K562 (cell line): Measurements from ENCODE around the gene PSEN1. TPM values are rescaled to one million over a fixed set of nuclear protein-coding genes. Genes with fewer than 3 reads are reported as not detected.

ENCODE experiments used
- ATAC-seq: fragments of 200-7000 bp; cut with Tn5 transposase; 3 replicates; pipeline ENCODE4 v1.9.1; 2020; ENCODE audit warnings: moderate library complexity
- BruUV-seq: library from RNA; stranded (reverse); fragments of 400-500 nt; replicated peaks from 2 replicates; lab custom pipeline; 2021; lab: Mats Ljungman, UMichigan
- CTCF ChIA-PET: fragments of 300-600 bp; formaldehyde crosslinking; extraction: SDS; loops from one replicate; lab custom pipeline; 2021; ENCODE audit warnings: low intra/inter-chr PET ratio; lab: Yijun Ruan, JAX
- POLR2A ChIA-PET: fragments of 300-600, 350-650 bp; sonication (Branson Sonifier 250); formaldehyde crosslinking; extraction: SDS; loops from one replicate; lab custom pipeline; 2021; ENCODE audit warnings: antibody characterized with exemption, inconsistent platforms; lab: Yijun Ruan, JAX
- DNase-seq, 4 experiments: peaks; one replicate each; pipeline versions ENCODE4 v3.0.0 to v3.0.0-alpha.2; 2011 to 2018; ENCODE audit warnings: low spot score in 3 of 4, mixed read lengths in 3 of 4; ENCODE audit errors: extremely low read depth in 1 of 4
- FAIRE-seq: peaks from 2 replicates; lab custom pipeline; 2011; peaks lifted over from hg19 to GRCh38; lab: Jason Lieb, UNC
- H2AFZ ChIP-seq: 2 replicates; pipeline ENCODE4 v1.6.0; 2011; ENCODE audit warnings: low read depth, low read length, control low read depth, inconsistent platforms
- H3K27ac ChIP-seq: fragments of 200-600 bp; 3 replicates; pipeline ENCODE4 v1.8.0; 2011; ENCODE audit warnings: low read depth, mild to moderate bottlenecking, control low read depth, inconsistent platforms, low read length, moderate library complexity, mixed read lengths; ENCODE audit errors: extremely low read depth
- H3K27me3 ChIP-seq, 2 experiments: fragments of 300-600 bp in 1 of 2; 2 replicates in 1 of 2; 3 replicates in 1 of 2; pipeline versions ENCODE4 v1.6.0 to v1.8.0; 2011; ENCODE audit warnings: inconsistent platforms in 2 of 2, low read length in 2 of 2, mild to moderate bottlenecking in 1 of 2, mixed read lengths in 1 of 2, moderate library complexity in 1 of 2; ENCODE audit not compliant: control insufficient read depth in 2 of 2, insufficient read depth in 2 of 2
- H3K36me3 ChIP-seq: fragments of 300-600 bp; 3 replicates; pipeline ENCODE4 v1.8.0; 2011; ENCODE audit warnings: mild to moderate bottlenecking, low read length, inconsistent platforms; ENCODE audit not compliant: control insufficient read depth, insufficient read depth
- H3K4me1 ChIP-seq, 2 experiments: fragments of 200-600 bp in 1 of 2; replicated peaks in 1 of 2; 2 replicates in 1 of 2; 3 replicates in 1 of 2; pipeline versions ENCODE4 v1.5.1 to v1.8.0; 2011; ENCODE audit warnings: inconsistent platforms in 2 of 2, low read length in 2 of 2, mild to moderate bottlenecking in 1 of 2, mixed read lengths in 1 of 2, moderate library complexity in 1 of 2; ENCODE audit not compliant: control insufficient read depth in 2 of 2, insufficient read depth in 2 of 2
- H3K4me2 ChIP-seq: 2 replicates; pipeline ENCODE4 v1.6.1; 2011; ENCODE audit warnings: low read length, control low read depth, inconsistent platforms, mixed read lengths; ENCODE audit not compliant: insufficient read depth
- H3K4me3 ChIP-seq: fragments of 200-600 bp; sonication (generic), shearing (Covaris generic); 2 replicates; pipeline ENCODE4 v1.5.1; 2016; ENCODE audit warnings: control low read depth, inconsistent platforms
- H3K79me2 ChIP-seq: fragments of 200-600 bp; 3 replicates; pipeline ENCODE4 v1.8.0; 2011; ENCODE audit warnings: low read length, inconsistent platforms; ENCODE audit not compliant: control insufficient read depth, insufficient read depth
- H3K9ac ChIP-seq, 2 experiments: 2 replicates each; pipeline versions ENCODE4 v1.6.0 to v1.6.1; 2011; ENCODE audit warnings: low read depth in 2 of 2, low read length in 2 of 2, control low read depth in 1 of 2, inconsistent platforms in 1 of 2, mild to moderate bottlenecking in 1 of 2, mixed read lengths in 1 of 2; ENCODE audit not compliant: insufficient read depth in 1 of 2
- H3K9me1 ChIP-seq: one replicate; pipeline ENCODE4 v1.6.0; 2011; ENCODE audit warnings: inconsistent platforms, mild to moderate bottlenecking, low read length, moderate library complexity; ENCODE audit not compliant: control insufficient read depth, insufficient read depth
- H3K9me3 ChIP-seq: replicated peaks from 2 replicates; pipeline ENCODE4 v1.5.1; 2011; ENCODE audit warnings: low read depth, low read length, inconsistent platforms; ENCODE audit not compliant: control insufficient read depth, insufficient read depth
- H4K20me1 ChIP-seq: replicated peaks from 2 replicates; pipeline ENCODE4 v1.6.1; 2011; ENCODE audit warnings: low read length, inconsistent platforms, mixed read lengths; ENCODE audit not compliant: control insufficient read depth, insufficient read depth
- CBX1 ChIP-seq: sonication (generic); IDR thresholded peaks from 2 replicates; pipeline ENCODE4 v1.6.1; 2016; ENCODE audit warnings: antibody characterized with exemption, low read depth, mild to moderate bottlenecking
- CCNT2 ChIP-seq: IDR thresholded peaks from 2 replicates; pipeline ENCODE4 v1.6.1; 2011; ENCODE audit warnings: borderline replicate concordance, low read depth, mild to moderate bottlenecking, moderate library complexity, mixed read lengths, low read length; ENCODE audit not compliant: insufficient read length; ENCODE audit errors: extremely low read depth
- EP400 ChIP-seq: fragments of 450-650 bp; IDR thresholded peaks from 2 replicates; pipeline ENCODE4 v1.6.1; 2017; ENCODE audit warnings: antibody characterized with exemption, mild to moderate bottlenecking, moderate library complexity
- HMGN3 ChIP-seq: IDR thresholded peaks from 2 replicates; pipeline ENCODE4 v1.6.1; 2011; ENCODE audit warnings: borderline replicate concordance, low read depth, mild to moderate bottlenecking, mixed read lengths, low read length; ENCODE audit not compliant: insufficient read length; ENCODE audit errors: extremely low read depth
- KAT2B ChIP-seq: IDR thresholded peaks from one replicate; pipeline ENCODE4 v1.6.1; 2012; ENCODE audit warnings: low read depth, mild to moderate bottlenecking, control low read depth, inconsistent platforms, low read length, moderate library complexity
- MAFF ChIP-seq: IDR thresholded peaks from 2 replicates; pipeline ENCODE4 v1.6.1; 2012; ENCODE audit warnings: low read length, improper control_type of control experiment
- MYNN ChIP-seq, 2 experiments: sonication (generic); formaldehyde crosslinking in 1 of 2; IDR thresholded peaks; 2 replicates each; pipeline versions ENCODE4 v1.5.0 to v1.6.1; 2016 to 2020; ENCODE audit warnings: antibody characterized with exemption in 1 of 2, missing genetic modification reagents in 1 of 2
- NELFE ChIP-seq: IDR thresholded peaks from 2 replicates; pipeline ENCODE4 v1.6.1; 2011; ENCODE audit warnings: mild to moderate bottlenecking; ENCODE audit not compliant: insufficient read depth, insufficient read length
- PRMT5 ChIP-seq: sonication (generic); formaldehyde crosslinking; IDR thresholded peaks from 2 replicates; pipeline ENCODE4 v1.5.0; 2020; ENCODE audit warnings: missing genetic modification reagents
- RAD21 ChIP-seq, 2 experiments: fragments of 250-450 bp in 1 of 2; fragments of 450-650 bp in 1 of 2; sonication (Bioruptor Pico) in 1 of 2; formaldehyde crosslinking in 1 of 2; IDR thresholded peaks in 1 of 2; conservative IDR thresholded peaks in 1 of 2; 2 replicates each; pipeline versions ENCODE4 v1.4.0 to v1.8.0; 2020 to 2022; ENCODE audit warnings: mild to moderate bottlenecking in 2 of 2, moderate library complexity in 1 of 2
- ZKSCAN3 ChIP-seq: fragments of 250-450 bp; sonication (Bioruptor Pico); IDR thresholded peaks from 2 replicates; pipeline ENCODE4 v1.4.0; 2020
- ZNF175 ChIP-seq: fragments of 200-800 bp; sonication (Bioruptor generic); IDR thresholded peaks from 2 replicates; pipeline ENCODE4 v1.6.1; 2016; ENCODE audit warnings: low read depth, mild to moderate bottlenecking, missing genetic modification characterization, missing compliant biosample characterization
- ZNF3 ChIP-seq: fragments of 250-450 bp; sonication (Bioruptor Pico); IDR thresholded peaks from 2 replicates; pipeline ENCODE4 v1.5.0; 2021; ENCODE audit warnings: mild to moderate bottlenecking, moderate library complexity
- WGBS: fragments of 100-300 bp; shearing (Covaris generic); methylation state at CpG from one replicate; pipeline ENCODE4 v1.1.6; 2016; ENCODE audit warnings: low coverage, mixed read lengths; ENCODE audit not compliant: insufficient coverage; ENCODE audit errors: missing lambda C conversion rate; 5-methylcytosine and 5-hydroxymethylcytosine counted together
- in situ Hi-C: fragments of 300-500 bp; cut with MboI; formaldehyde crosslinking; loops from 4 replicates; pipeline ENCODE4 v1.15.0; 2018; ENCODE audit warnings: inconsistent platforms, mixed read lengths
- intact Hi-C: fragments of 100-400 bp; cut with micrococcal nuclease; formaldehyde crosslinking; loops from 2 replicates; pipeline ENCODE4 v1.14.2; 2022
- polyA plus RNA-seq, 8 experiments: library from polyadenylated mRNA; depleted of rRNA in 4 of 8; stranded (reverse) in 5 of 8; unstranded in 3 of 8; fragments of >200 nt; fragmentation: Nextera tagmentation in 2 of 8; fragmentation: Illumina TruSeq in 1 of 8; extraction: Ambion mirVana in 2 of 8; extraction: Trizol in 1 of 8; gene quantifications; 2 replicates each; pipeline versions ENCODE4 v1.2.1 to v1.2.3, GENCODE V29; 2011 to 2014; ENCODE audit warnings: inconsistent platforms in 1 of 8, missing spikeins in 1 of 8
- total RNA-seq, 7 experiments: library from RNA; depleted of rRNA in 6 of 7; stranded (reverse); fragments of >200 nt in 6 of 7; fragmentation: Illumina TruSeq in 2 of 7; extraction: Trizol in 2 of 7; gene quantifications; 2 replicates each; pipeline versions ENCODE4 v1.2.1 to v1.2.3, GENCODE V29; 2011 to 2021; ENCODE audit warnings: low replicate concordance in 1 of 7
- TF ChIP-seq, protein P1 (sequence below), 3 experiments: fragments of 200-800 bp in 1 of 3; fragments of 250-450 bp in 1 of 3; fragments of 450-650 bp in 1 of 3; sonication (Bioruptor Pico) in 1 of 3; sonication (Bioruptor generic) in 1 of 3; formaldehyde crosslinking in 1 of 3; IDR thresholded peaks; 2 replicates each; pipeline versions ENCODE4 v1.6.1 to v1.8.0; 2016 to 2022; ENCODE audit warnings: mild to moderate bottlenecking in 2 of 3, missing genetic modification characterization in 2 of 3, missing compliant biosample characterization in 1 of 3, moderate library complexity in 1 of 3
- TF ChIP-seq, protein P2 (sequence below): sonication (generic); formaldehyde crosslinking; IDR thresholded peaks from 2 replicates; pipeline ENCODE4 v1.8.1; 2023; ENCODE audit warnings: mild to moderate bottlenecking, missing genetic modification reagents

PSEN1 gene
- total and polyA plus RNA-seq, 9 of the 15 experiments (the other 6 are each of a cell fraction or from before 2014, with no cell fraction given), result 6.5 to 25.2 (median 14.3) TPM

DNA sequence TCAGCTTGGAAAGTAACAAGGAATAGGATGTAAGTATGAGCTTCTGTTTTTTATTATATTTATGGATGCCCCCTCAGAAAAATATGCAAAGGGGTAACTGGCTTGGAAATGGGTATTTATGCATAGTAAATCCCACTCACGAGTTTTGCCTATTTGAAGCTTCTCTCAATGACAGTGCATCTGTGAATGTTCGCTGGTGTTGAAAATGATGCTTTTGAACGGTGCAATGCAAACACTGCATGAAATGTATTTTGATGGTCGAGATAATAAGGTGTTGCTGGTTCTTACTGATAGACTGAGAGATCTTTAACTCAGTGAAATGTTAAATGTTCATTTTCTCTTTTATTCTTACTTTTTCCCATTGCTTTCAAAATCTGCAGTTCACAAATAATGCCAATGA, 36.0 kb upstream of the PSEN1 start:
- Histone ChIP-seq H2AFZ (no peak overlapping the region), H3K4me3 (no peak overlapping the region), H3K27ac (no peak overlapping the region), H3K36me3 (peaks cover 91% of the 10 kb centered on the region), H3K27me3 (no peaks in the 10 kb centered on the region), H3K9me1 (no peaks in the 10 kb centered on the region), H3K9ac (no peak overlapping the region), H3K79me2 (no peaks in the 10 kb centered on the region; the same call in 2 of the 3 replicates), H4K20me1 (no peaks in the 10 kb centered on the region), H3K4me1 (no peaks in the 10 kb centered on the region), H3K9me3 (no peaks in the 10 kb centered on the region), H3K4me2 (no peak overlapping the region)
- intact Hi-C loops, result no loop called here
- in situ Hi-C loops, result no loop called here
- POLR2A ChIA-PET, result interaction anchor here (1.1 kb wide), 1 partner anchor 42 kb away, joined by 3 read pairs; the partner anchor contains the start of gene RBM25
- no peak for FAIRE-seq
- no TSS peak for BruUV-seq
- 81% methylated on average over 4 of the region's 4 CpGs for WGBS
- no peak for DNase-seq
- TF ChIP-seq CBX1, result no peak
- no peak for TF ChIP-seq NELFE
- no peak for TF ChIP-seq MYNN (IDR thresholded peaks at IDR 0.05)
- TF ChIP-seq MYNN (CRISPR knock-in tag; IDR thresholded peaks at IDR 0.05), result no peak
- no peak for TF ChIP-seq PRMT5 (CRISPR knock-in tag)
- no peak for TF ChIP-seq ZNF175 (CRISPR knock-in tag)
- no peak for TF ChIP-seq ZNF3 (CRISPR knock-in tag)
- no peak for TF ChIP-seq KAT2B
- no peak for TF ChIP-seq CCNT2
- TF ChIP-seq EP400, result no peak
- TF ChIP-seq RAD21 (CRISPR knock-in tag; conservative IDR thresholded peaks at IDR 0.05 in 1 of 2, IDR thresholded peaks at IDR 0.05 in 1 of 2), result no peak
- TF ChIP-seq HMGN3, result no peak
- TF ChIP-seq, protein P1, sequence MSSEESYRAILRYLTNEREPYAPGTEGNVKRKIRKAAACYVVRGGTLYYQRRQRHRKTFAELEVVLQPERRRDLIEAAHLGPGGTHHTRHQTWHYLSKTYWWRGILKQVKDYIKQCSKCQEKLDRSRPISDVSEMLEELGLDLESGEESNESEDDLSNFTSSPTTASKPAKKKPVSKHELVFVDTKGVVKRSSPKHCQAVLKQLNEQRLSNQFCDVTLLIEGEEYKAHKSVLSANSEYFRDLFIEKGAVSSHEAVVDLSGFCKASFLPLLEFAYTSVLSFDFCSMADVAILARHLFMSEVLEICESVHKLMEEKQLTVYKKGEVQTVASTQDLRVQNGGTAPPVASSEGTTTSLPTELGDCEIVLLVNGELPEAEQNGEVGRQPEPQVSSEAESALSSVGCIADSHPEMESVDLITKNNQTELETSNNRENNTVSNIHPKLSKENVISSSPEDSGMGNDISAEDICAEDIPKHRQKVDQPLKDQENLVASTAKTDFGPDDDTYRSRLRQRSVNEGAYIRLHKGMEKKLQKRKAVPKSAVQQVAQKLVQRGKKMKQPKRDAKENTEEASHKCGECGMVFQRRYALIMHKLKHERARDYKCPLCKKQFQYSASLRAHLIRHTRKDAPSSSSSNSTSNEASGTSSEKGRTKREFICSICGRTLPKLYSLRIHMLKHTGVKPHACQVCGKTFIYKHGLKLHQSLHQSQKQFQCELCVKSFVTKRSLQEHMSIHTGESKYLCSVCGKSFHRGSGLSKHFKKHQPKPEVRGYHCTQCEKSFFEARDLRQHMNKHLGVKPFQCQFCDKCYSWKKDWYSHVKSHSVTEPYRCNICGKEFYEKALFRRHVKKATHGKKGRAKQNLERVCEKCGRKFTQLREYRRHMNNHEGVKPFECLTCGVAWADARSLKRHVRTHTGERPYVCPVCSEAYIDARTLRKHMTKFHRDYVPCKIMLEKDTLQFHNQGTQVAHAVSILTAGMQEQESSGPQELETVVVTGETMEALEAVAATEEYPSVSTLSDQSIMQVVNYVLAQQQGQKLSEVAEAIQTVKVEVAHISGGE (CRISPR knock-in tag; IDR thresholded peaks at IDR 0.05), result no peak
- TF ChIP-seq MAFF, result no peak
- TF ChIP-seq ZKSCAN3, result no peak
- TF ChIP-seq, protein P2, sequence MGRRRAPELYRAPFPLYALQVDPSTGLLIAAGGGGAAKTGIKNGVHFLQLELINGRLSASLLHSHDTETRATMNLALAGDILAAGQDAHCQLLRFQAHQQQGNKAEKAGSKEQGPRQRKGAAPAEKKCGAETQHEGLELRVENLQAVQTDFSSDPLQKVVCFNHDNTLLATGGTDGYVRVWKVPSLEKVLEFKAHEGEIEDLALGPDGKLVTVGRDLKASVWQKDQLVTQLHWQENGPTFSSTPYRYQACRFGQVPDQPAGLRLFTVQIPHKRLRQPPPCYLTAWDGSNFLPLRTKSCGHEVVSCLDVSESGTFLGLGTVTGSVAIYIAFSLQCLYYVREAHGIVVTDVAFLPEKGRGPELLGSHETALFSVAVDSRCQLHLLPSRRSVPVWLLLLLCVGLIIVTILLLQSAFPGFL (CRISPR knock-in tag), result no peak
- CTCF ChIA-PET, result no interaction called here
- no peak for ATAC-seq
